Prostate gland (tissue), 2 donors: ENCODE data around the gene GALNT3.

ENCODE experiments used
- POLR2A ChIP-seq: fragments of 450-650 bp; IDR thresholded peaks from one replicate; pipeline ENCODE4 v1.6.1; 2016; ENCODE audit warnings: antibody characterized with exemption, mild to moderate bottlenecking
- POLR2AphosphoS5 ChIP-seq: sonication (generic); formaldehyde crosslinking; IDR thresholded peaks from one replicate; pipeline ENCODE4 v1.6.1; 2017; ENCODE audit warnings: antibody characterized with exemption
- TF ChIP-seq, protein P1 (sequence below), 4 experiments: fragments of 200-600 bp in 2 of 4; fragments of 450-650 bp in 2 of 4; sonication (generic) in 2 of 4; IDR thresholded peaks; 1 replicate in 3 of 4; 2 replicates in 1 of 4; pipeline ENCODE4 v1.5.1; 2016 to 2019; ENCODE audit warnings: antibody characterized with exemption in 4 of 4, mild to moderate bottlenecking in 2 of 4, moderate library complexity in 2 of 4

DNA sequence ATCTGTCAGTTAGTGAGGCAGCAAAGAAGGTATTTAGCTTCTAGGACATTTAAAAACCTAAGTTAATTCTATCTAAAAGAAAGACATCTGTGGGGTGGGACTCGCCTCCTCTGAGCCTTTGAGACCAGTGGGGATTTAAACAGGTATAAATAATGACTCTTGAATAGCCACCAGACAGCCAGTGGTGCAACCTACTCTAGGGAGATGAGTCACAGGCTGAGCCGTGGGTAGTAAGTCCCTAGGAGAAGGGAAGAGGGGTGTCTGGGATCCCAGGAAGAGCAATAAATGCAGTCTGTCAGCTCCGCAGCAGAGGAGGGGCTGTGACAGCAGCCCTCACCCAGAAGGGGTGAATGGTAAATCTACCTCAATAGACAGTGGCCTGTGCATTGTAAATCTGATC, 43.1 kb upstream of the GALNT3 start:
- TF ChIP-seq POLR2A (no peak), POLR2AphosphoS5 (no peak)
- TF ChIP-seq, protein P1, sequence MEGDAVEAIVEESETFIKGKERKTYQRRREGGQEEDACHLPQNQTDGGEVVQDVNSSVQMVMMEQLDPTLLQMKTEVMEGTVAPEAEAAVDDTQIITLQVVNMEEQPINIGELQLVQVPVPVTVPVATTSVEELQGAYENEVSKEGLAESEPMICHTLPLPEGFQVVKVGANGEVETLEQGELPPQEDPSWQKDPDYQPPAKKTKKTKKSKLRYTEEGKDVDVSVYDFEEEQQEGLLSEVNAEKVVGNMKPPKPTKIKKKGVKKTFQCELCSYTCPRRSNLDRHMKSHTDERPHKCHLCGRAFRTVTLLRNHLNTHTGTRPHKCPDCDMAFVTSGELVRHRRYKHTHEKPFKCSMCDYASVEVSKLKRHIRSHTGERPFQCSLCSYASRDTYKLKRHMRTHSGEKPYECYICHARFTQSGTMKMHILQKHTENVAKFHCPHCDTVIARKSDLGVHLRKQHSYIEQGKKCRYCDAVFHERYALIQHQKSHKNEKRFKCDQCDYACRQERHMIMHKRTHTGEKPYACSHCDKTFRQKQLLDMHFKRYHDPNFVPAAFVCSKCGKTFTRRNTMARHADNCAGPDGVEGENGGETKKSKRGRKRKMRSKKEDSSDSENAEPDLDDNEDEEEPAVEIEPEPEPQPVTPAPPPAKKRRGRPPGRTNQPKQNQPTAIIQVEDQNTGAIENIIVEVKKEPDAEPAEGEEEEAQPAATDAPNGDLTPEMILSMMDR (IDR thresholded peaks at IDR 0.05) = no peak
